OCI-LY7 (cell line): ENCODE data around the gene C19orf81. TPM values are rescaled to one million over a fixed set of nuclear protein-coding genes. Genes with fewer than 3 reads are reported as not detected.
A peak's percentile ranks its signal among the peaks of the same experiment; 100 is the strongest.

Experiments used
- BruUV-seq: library from RNA; stranded (reverse); fragments of 400-500 nt; replicated peaks from 2 replicates; lab custom pipeline; 2021; lab: Mats Ljungman, UMichigan
- CTCF ChIA-PET: fragments of 300-600 bp; sonication (Branson Sonifier 250); formaldehyde crosslinking; loops from one replicate; lab custom pipeline; 2022; ENCODE audit warnings: antibody characterized with exemption; ENCODE audit not compliant: unreplicated experiment; lab: Charles Lee
- POLR2A ChIA-PET: fragments of 300-600 bp; sonication (Branson Sonifier 250); formaldehyde crosslinking; loops from one replicate; lab custom pipeline; 2022; ENCODE audit warnings: antibody characterized with exemption; lab: Charles Lee
- DNase-seq: peaks from one replicate; pipeline ENCODE4 v3.0.0-alpha.2; 2015; ENCODE audit warnings: low spot score
- H2AFZ ChIP-seq: fragments of 200-600 bp; sonication (generic), shearing (Covaris generic); 2 replicates; pipeline ENCODE4 v1.6.1; 2014; ENCODE audit warnings: mild to moderate bottlenecking, antibody characterized with exemption, low read length, moderate library complexity
- H3K27ac ChIP-seq: fragments of 200-600 bp; sonication (generic); 2 replicates; pipeline ENCODE4 v1.5.1; 2014; ENCODE audit warnings: mixed run types, low read depth, mild to moderate bottlenecking, moderate library complexity, low read length, inconsistent platforms; ENCODE audit not compliant: poor library complexity, severe bottlenecking
- H3K36me3 ChIP-seq: fragments of 200-600 bp; sonication (generic); 2 replicates; pipeline ENCODE4 v1.6.1; 2014; ENCODE audit warnings: mild to moderate bottlenecking, antibody characterized with exemption, low read length, moderate library complexity, mixed read lengths; ENCODE audit not compliant: insufficient read depth
- H3K4me1 ChIP-seq: fragments of 200-600 bp; sonication (generic); 2 replicates; pipeline ENCODE4 v1.5.1; 2014; ENCODE audit warnings: mild to moderate bottlenecking, low read length; ENCODE audit not compliant: insufficient read depth, poor library complexity, severe bottlenecking
- H3K4me2 ChIP-seq: fragments of 200-600 bp; sonication (generic); 2 replicates; pipeline ENCODE4 v1.6.1; 2014; ENCODE audit warnings: mild to moderate bottlenecking, low read length
- H3K4me3 ChIP-seq: fragments of 200-600 bp; sonication (generic); 2 replicates; pipeline ENCODE4 v1.5.1; 2014; ENCODE audit warnings: mild to moderate bottlenecking, low read depth, low read length; ENCODE audit not compliant: poor library complexity, severe bottlenecking
- H3K79me2 ChIP-seq: fragments of 200-600 bp; sonication (generic); 2 replicates; pipeline ENCODE4 v1.6.1; 2016; ENCODE audit warnings: low read depth, mild to moderate bottlenecking, low read length, moderate library complexity, mixed read lengths; ENCODE audit not compliant: insufficient read depth
- H3K9me2 ChIP-seq: fragments of 200-600 bp; sonication (generic); 2 replicates; pipeline ENCODE4 v1.6.1; 2016; ENCODE audit warnings: mild to moderate bottlenecking, low read length, mixed read lengths; ENCODE audit not compliant: insufficient read depth
- H3K9me3 ChIP-seq: fragments of 200-600 bp; sonication (generic); 2 replicates; pipeline ENCODE4 v1.6.1; 2014; ENCODE audit warnings: mild to moderate bottlenecking, mixed run types, low read length, mixed read lengths
- H4K20me1 ChIP-seq: fragments of 200-600 bp; sonication (generic); 2 replicates; pipeline ENCODE4 v1.6.1; 2014; ENCODE audit warnings: mild to moderate bottlenecking, antibody characterized with exemption, low read length, moderate library complexity, mixed read lengths; ENCODE audit not compliant: insufficient read depth
- EZH2phosphoT487 ChIP-seq: fragments of 200-600 bp; sonication (generic); IDR thresholded peaks from 2 replicates; pipeline ENCODE4 v1.6.1; 2018; ENCODE audit warnings: low read depth, borderline replicate concordance, mild to moderate bottlenecking, mixed run types, antibody characterized with exemption, low read length, moderate library complexity, mixed read lengths
- intact Hi-C: fragments of 100-400 bp; cut with micrococcal nuclease; formaldehyde crosslinking; loops from one replicate; pipeline ENCODE4 v1.10.0; 2022; ENCODE audit not compliant: unreplicated experiment
- total RNA-seq, 2 experiments: library from RNA; depleted of rRNA in 1 of 2; stranded (reverse); fragments of >200 nt in 1 of 2; shearing (Covaris generic) in 1 of 2; gene quantifications; 2 replicates each; pipeline ENCODE4 v1.2.3, GENCODE V29; 2014 to 2022
- TF ChIP-seq, protein P1 (sequence below): fragments of 200-600 bp; sonication (generic); conservative IDR thresholded peaks from 2 replicates; pipeline ENCODE4 v1.5.1; 2014; ENCODE audit warnings: mild to moderate bottlenecking, antibody characterized with exemption, low read length, moderate library complexity, mixed read lengths

The C19orf81 gene
- total RNA-seq, 2 experiments from 2014 or later, result 11.4 to 20.0 TPM

- Histone ChIP-seq H2AFZ (no peak overlapping the region), H3K4me3 (peak overlapping the region; percentile 70), H3K4me2 (peak overlapping the region; percentile 71), H3K27ac (no peak overlapping the region), H3K9me2 (no peaks in the 10 kb centered on the region), H3K9me3 (no peaks in the 10 kb centered on the region), H3K79me2 (no peaks in the 10 kb centered on the region), H4K20me1 (no peaks in the 10 kb centered on the region), H3K36me3 (no peaks in the 10 kb centered on the region), H3K4me1 (peaks cover 22% of the 10 kb centered on the region)
- POLR2A ChIA-PET, result no interaction called here
- no TSS peak for BruUV-seq
- intact Hi-C loops, result loop anchor here (1.0 to 5.0 kb wide), 3 partner anchors 51 to 292 kb away; partner anchors contain the start of gene NAPSA
- CTCF ChIA-PET, result no interaction called here
- TF ChIP-seq, protein P1, sequence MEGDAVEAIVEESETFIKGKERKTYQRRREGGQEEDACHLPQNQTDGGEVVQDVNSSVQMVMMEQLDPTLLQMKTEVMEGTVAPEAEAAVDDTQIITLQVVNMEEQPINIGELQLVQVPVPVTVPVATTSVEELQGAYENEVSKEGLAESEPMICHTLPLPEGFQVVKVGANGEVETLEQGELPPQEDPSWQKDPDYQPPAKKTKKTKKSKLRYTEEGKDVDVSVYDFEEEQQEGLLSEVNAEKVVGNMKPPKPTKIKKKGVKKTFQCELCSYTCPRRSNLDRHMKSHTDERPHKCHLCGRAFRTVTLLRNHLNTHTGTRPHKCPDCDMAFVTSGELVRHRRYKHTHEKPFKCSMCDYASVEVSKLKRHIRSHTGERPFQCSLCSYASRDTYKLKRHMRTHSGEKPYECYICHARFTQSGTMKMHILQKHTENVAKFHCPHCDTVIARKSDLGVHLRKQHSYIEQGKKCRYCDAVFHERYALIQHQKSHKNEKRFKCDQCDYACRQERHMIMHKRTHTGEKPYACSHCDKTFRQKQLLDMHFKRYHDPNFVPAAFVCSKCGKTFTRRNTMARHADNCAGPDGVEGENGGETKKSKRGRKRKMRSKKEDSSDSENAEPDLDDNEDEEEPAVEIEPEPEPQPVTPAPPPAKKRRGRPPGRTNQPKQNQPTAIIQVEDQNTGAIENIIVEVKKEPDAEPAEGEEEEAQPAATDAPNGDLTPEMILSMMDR, result no peak
- TF ChIP-seq EZH2phosphoT487, result no peak
- no peak for DNase-seq
These were observed 10.3 kb downstream of the C19orf81 start for GRCh38 chr19:50659318-50660087.

DNA sequence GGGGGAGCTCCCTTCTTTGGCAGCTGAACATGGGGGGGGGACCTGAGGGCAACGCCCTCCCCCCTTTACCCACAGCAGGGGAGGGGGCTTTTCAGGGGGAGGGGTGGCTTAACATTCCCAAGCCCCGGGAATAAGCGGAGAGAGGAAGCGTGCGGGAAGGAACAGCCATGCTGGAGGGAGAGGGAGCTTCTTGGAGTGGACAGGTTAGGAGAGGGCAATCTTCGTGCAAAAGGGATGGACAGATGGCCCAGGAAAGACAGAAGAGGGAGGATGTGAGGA is 10.8 kb downstream of the C19orf81 start:
- no peak overlapping the region for H3K4me3 ChIP-seq
- no peak overlapping the region for H3K4me2 ChIP-seq
- H3K4me1 ChIP-seq, result peaks cover 22% of the 10 kb centered on the region
- DNase-seq, result no peak
- H3K9me2 ChIP-seq, result no peaks in the 10 kb centered on the region
- H4K20me1 ChIP-seq, result no peaks in the 10 kb centered on the region
- H3K36me3 ChIP-seq, result no peaks in the 10 kb centered on the region
- POLR2A ChIA-PET, result no interaction called here
- CTCF ChIA-PET, result no interaction called here
- no peak overlapping the region for H2AFZ ChIP-seq
- TF ChIP-seq, protein P1, result no peak
- no peak for TF ChIP-seq EZH2phosphoT487
- no peaks in the 10 kb centered on the region for H3K79me2 ChIP-seq
- intact Hi-C loops, result no loop called here
- no TSS peak for BruUV-seq
- H3K27ac ChIP-seq, result no peak overlapping the region
- H3K9me3 ChIP-seq, result no peaks in the 10 kb centered on the region

DNA sequence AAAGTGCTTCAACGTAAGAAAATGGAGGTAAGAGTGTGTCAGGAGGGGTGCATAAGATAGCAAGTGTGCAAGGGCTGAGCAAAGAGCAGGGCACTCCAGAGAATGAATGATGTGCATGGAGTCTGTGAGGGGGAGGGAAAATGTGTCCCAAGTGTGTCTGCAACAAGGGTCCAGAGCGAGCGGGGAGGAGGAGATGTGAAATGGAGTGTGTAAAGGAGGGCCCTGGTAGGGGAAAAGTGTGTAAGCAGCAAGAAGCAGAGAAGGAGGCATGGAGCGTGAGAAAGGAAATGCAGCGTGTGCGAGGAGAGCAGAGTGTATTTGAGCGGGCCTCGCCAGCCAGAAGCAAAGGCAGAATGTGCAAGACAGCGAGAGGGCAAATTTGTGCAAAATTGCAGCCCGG is 11.8 kb downstream of the C19orf81 start:
- Histone ChIP-seq H3K4me2 (no peak overlapping the region), H3K4me1 (peaks cover 22% of the 10 kb centered on the region), H3K36me3 (no peaks in the 10 kb centered on the region), H4K20me1 (no peaks in the 10 kb centered on the region), H3K9me3 (no peaks in the 10 kb centered on the region), H3K4me3 (no peak overlapping the region), H3K27ac (no peak overlapping the region), H3K79me2 (no peaks in the 10 kb centered on the region), H3K9me2 (no peaks in the 10 kb centered on the region), H2AFZ (no peak overlapping the region)
- TF ChIP-seq, protein P1, result no peak
- no peak for TF ChIP-seq EZH2phosphoT487
- intact Hi-C loops, result no loop called here
- BruUV-seq, result no TSS peak
- POLR2A ChIA-PET, result no interaction called here
- no peak for DNase-seq
- CTCF ChIA-PET, result no interaction called here
